ENCODE results near the gene MYO1B.

MYO1B gene

DNA sequence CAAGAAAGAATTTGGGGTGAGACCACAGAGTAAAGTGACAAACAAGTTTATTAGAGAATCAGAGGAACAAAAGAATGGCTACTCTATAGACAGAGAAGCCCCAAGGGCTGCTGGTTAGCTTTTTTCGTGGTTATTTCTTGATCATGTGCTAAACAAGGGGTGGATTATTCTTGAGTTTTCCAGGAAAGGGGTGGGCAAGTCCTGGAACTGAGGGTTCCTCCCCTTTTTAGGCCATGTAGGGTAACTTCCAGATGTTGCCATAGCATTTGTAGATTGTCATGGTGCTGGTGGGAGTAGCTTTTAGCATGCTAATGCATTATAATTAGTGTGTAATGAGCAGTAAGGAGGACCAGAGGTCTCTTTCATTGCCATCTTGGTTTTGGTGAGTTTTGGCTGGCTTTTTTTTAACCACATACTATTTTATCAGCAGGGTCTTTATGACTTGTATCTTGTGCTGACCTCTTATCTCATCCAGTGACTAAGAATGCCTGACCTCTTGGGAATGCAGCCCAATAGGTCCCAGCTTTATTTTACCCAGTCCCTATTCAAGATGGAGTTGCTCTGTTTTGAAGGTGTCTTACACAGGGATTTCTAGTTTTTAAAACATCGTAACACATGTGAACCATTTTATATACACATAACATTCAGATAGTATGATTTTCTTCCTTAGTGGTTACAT lies 77.8 kb downstream of the MYO1B start:
- DNase-seq (ENCODE audit: insufficient read length, low spot score) (no peak), FAIRE-seq (no peak)
- TF ChIP-seq PAX5 (IDR thresholded peaks at IDR 0.05; ENCODE audit: insufficient read depth, low read length, severe bottlenecking): no peak
- no peak for TF ChIP-seq TAF1 (IDR thresholded peaks at IDR 0.05; ENCODE audit: low read depth, low read length)
- TF ChIP-seq POLR2AphosphoS5 (IDR thresholded peaks at IDR 0.05; ENCODE audit: low read depth, low read length): no peak
- no peak for TF ChIP-seq SPI1 (IDR thresholded peaks at IDR 0.05; ENCODE audit: low read depth, low read length)
- no peak for TF ChIP-seq POU2F2 (IDR thresholded peaks at IDR 0.05; ENCODE audit: low read depth, low read length)
- no peak for TF ChIP-seq POLR2A (IDR thresholded peaks at IDR 0.05; ENCODE audit: low read depth, low read length)

- DNase-seq (ENCODE audit: insufficient read length, low spot score): no peak
- no peak for FAIRE-seq
- TF ChIP-seq SPI1 (IDR thresholded peaks at IDR 0.05; ENCODE audit: low read depth, low read length) (no peak), POU2F2 (IDR thresholded peaks at IDR 0.05; ENCODE audit: low read depth, low read length) (no peak), POLR2AphosphoS5 (IDR thresholded peaks at IDR 0.05; ENCODE audit: low read depth, low read length) (no peak), TAF1 (IDR thresholded peaks at IDR 0.05; ENCODE audit: low read depth, low read length) (no peak), POLR2A (IDR thresholded peaks at IDR 0.05; ENCODE audit: low read depth, low read length) (no peak), PAX5 (IDR thresholded peaks at IDR 0.05; ENCODE audit: insufficient read depth, low read length, severe bottlenecking) (no peak)
Observed at GRCh38 chr2:191325651-191326365, 80.6 kb downstream of the MYO1B start.

DNA sequence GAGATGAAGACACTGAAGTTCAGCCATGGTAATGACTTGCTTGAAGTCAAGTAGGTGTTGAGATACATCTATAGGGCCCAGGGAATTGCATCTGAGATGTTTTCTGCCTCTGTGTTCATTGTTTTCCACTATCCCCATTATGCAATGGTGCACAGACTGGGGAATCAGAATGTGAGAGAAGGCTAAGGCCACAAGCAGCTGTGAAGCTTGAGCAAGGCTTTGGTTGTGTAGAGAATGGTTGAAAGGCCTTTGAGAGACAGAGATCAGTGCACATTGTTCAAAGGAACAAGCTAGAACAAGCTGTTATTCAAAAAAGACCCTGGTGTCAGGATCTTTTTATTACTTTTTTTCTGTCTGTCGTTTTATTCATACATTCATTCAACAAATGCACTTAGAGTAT lies 82.3 kb downstream of the MYO1B start:
- FAIRE-seq: no peak
- TF ChIP-seq POLR2A (IDR thresholded peaks at IDR 0.05; ENCODE audit: low read depth, low read length): no peak
- no peak for TF ChIP-seq SPI1 (IDR thresholded peaks at IDR 0.05; ENCODE audit: low read depth, low read length)
- TF ChIP-seq TAF1 (IDR thresholded peaks at IDR 0.05; ENCODE audit: low read depth, low read length): no peak
- no peak for TF ChIP-seq POLR2AphosphoS5 (IDR thresholded peaks at IDR 0.05; ENCODE audit: low read depth, low read length)
- DNase-seq (ENCODE audit: insufficient read length, low spot score): no peak

DNA sequence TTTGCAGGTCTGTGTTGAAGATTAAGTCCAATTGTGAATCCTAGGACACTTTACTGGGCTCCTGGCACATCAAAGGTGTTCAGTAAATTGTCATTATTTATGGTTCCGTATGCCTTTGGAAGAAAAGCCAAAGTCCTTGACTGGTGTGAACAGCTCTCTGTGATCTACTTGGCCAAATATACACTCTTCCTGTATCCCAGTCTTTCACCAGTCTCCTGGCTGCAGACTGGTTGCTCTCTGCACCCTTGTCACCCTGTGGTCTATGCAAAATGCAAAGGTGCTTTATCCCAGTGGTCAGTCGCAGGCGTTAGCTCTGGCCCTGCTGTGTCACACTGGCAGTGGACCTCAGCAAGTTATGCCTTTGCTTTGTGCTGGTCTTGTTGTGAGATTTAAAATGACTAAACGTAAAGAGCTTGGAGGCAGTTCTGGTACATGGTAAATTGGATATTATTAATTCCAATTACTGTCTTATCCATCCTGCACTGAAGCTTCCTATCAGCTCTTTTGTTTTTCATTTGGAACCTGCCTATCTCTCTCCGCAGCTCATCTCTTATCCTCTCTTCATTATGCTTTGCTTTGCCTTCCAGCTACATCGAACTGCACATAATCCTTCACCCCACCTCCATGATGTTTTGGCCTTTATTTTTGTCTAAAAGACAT lies 83.1 kb downstream of the MYO1B start:
- no peak for TF ChIP-seq POU2F2 (IDR thresholded peaks at IDR 0.05; ENCODE audit: low read depth, low read length)
- no peak for TF ChIP-seq SPI1 (IDR thresholded peaks at IDR 0.05; ENCODE audit: low read depth, low read length)
- TF ChIP-seq PAX5 (IDR thresholded peaks at IDR 0.05; ENCODE audit: insufficient read depth, low read length, severe bottlenecking): no peak
- TF ChIP-seq POLR2AphosphoS5 (IDR thresholded peaks at IDR 0.05; ENCODE audit: low read depth, low read length): no peak
- TF ChIP-seq POLR2A (IDR thresholded peaks at IDR 0.05; ENCODE audit: low read depth, low read length): no peak
- TF ChIP-seq TAF1 (IDR thresholded peaks at IDR 0.05; ENCODE audit: low read depth, low read length): no peak
- DNase-seq (ENCODE audit: insufficient read length, low spot score) (no peak), FAIRE-seq (no peak)

GRCh38 chr2:191329841-191330240 lies 84.6 kb downstream of the MYO1B start:
- DNase-seq (ENCODE audit: insufficient read length, low spot score): no peak
- no peak for FAIRE-seq
- no peak for TF ChIP-seq POLR2A (IDR thresholded peaks at IDR 0.05; ENCODE audit: low read depth, low read length)
- no peak for TF ChIP-seq SPI1 (IDR thresholded peaks at IDR 0.05; ENCODE audit: low read depth, low read length)
- TF ChIP-seq TAF1 (IDR thresholded peaks at IDR 0.05; ENCODE audit: low read depth, low read length): no peak

DNA sequence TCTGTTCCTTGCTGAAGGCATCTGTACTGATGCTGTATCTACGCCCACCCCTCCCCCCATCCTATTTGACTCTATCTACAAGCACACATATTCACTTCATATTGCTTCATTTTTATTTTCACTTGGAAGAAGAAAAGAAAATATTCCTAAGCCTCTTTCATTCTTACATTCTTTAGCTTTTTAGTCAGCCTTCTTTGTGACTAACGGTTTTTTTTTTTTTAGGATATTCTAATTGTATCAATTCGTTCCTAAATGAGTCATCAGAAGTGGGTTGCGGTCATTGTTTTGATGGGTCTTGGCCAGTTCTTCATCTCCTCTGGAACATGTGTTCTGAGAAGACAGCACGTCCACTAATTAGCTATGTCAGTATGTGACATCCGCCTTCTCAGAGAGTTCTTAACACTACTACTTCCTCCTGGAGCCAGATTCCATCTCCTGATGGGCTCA lies 88.7 kb downstream of the MYO1B start:
- no peak for TF ChIP-seq POLR2AphosphoS5 (IDR thresholded peaks at IDR 0.05; ENCODE audit: low read depth, low read length)
- FAIRE-seq (no peak), DNase-seq (ENCODE audit: insufficient read length, low spot score) (no peak)

- FAIRE-seq: no peak
- TF ChIP-seq POU2F2 (IDR thresholded peaks at IDR 0.05; ENCODE audit: low read depth, low read length) (no peak), SPI1 (IDR thresholded peaks at IDR 0.05; ENCODE audit: low read depth, low read length) (no peak), TAF1 (IDR thresholded peaks at IDR 0.05; ENCODE audit: low read depth, low read length) (no peak), PAX5 (IDR thresholded peaks at IDR 0.05; ENCODE audit: insufficient read depth, low read length, severe bottlenecking) (no peak)
- no peak for DNase-seq (ENCODE audit: insufficient read length, low spot score)
Observed at GRCh38 chr2:191335875-191336464, 90.8 kb downstream of the MYO1B start.

DNA sequence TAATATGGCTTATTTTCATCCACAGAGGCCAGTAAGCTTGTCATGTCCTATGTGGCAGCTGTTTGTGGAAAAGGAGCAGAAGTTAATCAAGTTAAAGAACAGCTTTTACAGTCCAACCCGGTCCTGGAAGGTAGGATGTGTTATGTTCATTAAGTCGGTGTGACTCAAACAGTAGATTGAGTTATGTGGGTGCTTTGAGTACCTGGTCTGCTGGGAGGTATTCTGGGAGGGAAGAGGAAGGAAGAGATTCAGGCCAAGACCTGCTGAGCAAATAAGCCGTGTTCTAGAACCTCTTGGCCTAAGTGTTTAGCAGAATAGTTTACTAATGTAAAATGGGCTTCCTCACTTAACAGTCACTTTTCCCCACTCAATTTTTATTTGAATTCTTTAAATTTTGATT lies 96.2 kb downstream of the MYO1B start:
- FAIRE-seq (no peak), DNase-seq (ENCODE audit: insufficient read length, low spot score) (no peak)
- no peak for TF ChIP-seq POU2F2 (IDR thresholded peaks at IDR 0.05; ENCODE audit: low read depth, low read length)
- TF ChIP-seq SPI1 (IDR thresholded peaks at IDR 0.05; ENCODE audit: low read depth, low read length): no peak
- TF ChIP-seq PAX5 (IDR thresholded peaks at IDR 0.05; ENCODE audit: insufficient read depth, low read length, severe bottlenecking): no peak
- no peak for TF ChIP-seq POLR2A (IDR thresholded peaks at IDR 0.05; ENCODE audit: low read depth, low read length)
- no peak for TF ChIP-seq POLR2AphosphoS5 (IDR thresholded peaks at IDR 0.05; ENCODE audit: low read depth, low read length)
- no peak for TF ChIP-seq TAF1 (IDR thresholded peaks at IDR 0.05; ENCODE audit: low read depth, low read length)

GRCh38 chr2:191343796-191344338 lies 98.7 kb downstream of the MYO1B start:
- no peak for TF ChIP-seq PAX5 (IDR thresholded peaks at IDR 0.05; ENCODE audit: insufficient read depth, low read length, severe bottlenecking)
- no peak for TF ChIP-seq TAF1 (IDR thresholded peaks at IDR 0.05; ENCODE audit: low read depth, low read length)
- TF ChIP-seq SPI1 (IDR thresholded peaks at IDR 0.05; ENCODE audit: low read depth, low read length): no peak
- no peak for TF ChIP-seq POU2F2 (IDR thresholded peaks at IDR 0.05; ENCODE audit: low read depth, low read length)
- TF ChIP-seq POLR2A (IDR thresholded peaks at IDR 0.05; ENCODE audit: low read depth, low read length): no peak
- TF ChIP-seq POLR2AphosphoS5 (IDR thresholded peaks at IDR 0.05; ENCODE audit: low read depth, low read length): no peak

More at GRCh38 chr2:191343796-191344338, 98.7 kb downstream of the MYO1B start:
- FAIRE-seq: no peak
- no peak for DNase-seq (ENCODE audit: insufficient read length, low spot score)
